Hepatic stellate cell (primary cell): Measurements from ENCODE around the gene TSHZ3.

ENCODE experiments used
- DNase-seq: peaks from one replicate; pipeline ENCODE4 v3.0.0; 2011; ENCODE audit warnings: low spot score

The TSHZ3 gene

GRCh38 chr19:31334849-31335624 is 14.2 kb downstream of the TSHZ3 start:
- DNase-seq, result no peak

GRCh38 chr19:31334101-31334848 is 15.0 kb downstream of the TSHZ3 start:
- no peak for DNase-seq

DNA sequence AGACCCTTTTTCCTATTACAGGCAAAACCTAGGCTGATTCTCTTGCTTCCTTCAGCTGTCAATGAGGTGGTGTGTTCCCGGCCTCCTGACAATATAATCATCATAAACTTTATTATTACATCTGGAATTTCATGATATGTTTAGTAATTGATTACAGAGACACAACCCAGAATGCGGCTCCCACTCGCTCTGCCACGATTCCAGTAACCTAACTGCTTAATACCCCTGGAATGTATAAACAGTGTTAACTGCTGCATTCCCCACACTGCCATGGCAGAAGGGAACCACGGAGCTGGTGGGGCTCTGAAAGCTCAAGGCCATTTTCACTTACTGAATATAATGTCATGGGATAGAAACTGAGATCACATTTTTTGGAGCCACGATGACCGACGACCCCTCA is 17.1 kb downstream of the TSHZ3 start:
- no peak for DNase-seq

- no peak for DNase-seq
Measured at GRCh38 chr19:31331536-31331935, 17.7 kb downstream of the TSHZ3 start.

DNA sequence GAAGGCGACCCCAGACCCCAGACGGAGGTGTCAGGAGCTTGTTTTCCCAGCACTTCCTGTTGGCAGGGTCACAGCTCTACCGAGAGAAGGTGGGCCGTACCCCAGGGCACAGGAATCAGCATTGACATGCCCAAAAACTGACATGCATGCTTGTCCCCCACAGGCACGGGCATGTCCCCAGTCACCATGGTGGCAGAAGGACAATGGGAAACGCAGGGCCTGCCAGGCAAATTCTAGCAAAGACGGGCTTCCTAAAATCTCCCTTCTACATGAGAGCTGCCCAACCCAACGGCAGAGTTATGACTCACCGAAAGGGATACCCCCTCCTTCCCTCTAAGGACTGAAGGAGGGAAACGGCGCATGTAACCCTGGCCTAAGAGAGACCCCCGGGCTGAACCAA is 18.5 kb downstream of the TSHZ3 start:
- no peak for DNase-seq

DNA sequence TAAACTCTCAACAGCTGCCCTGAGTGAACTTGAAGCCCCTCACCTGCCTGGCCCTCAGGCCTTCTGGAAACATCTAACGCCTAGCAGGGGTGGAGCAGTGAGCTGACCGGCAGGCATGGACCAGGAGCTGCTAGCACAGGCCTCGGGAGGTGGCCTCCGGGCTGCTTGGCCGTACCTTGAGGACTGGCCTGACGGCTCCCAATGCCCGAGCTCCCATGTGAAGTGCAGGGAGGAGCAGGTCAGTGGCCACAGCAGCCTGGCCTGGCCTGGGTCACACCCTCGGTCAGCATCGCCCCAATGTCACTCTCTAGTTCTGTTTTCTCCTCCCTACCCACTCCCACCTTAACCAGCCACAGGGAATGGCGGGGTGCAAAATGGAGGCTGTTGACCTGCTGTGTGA is 19.0 kb downstream of the TSHZ3 start:
- DNase-seq, result no peak

GRCh38 chr19:31329819-31330218 is 19.4 kb downstream of the TSHZ3 start:
- DNase-seq, result no peak

GRCh38 chr19:31328238-31328637 is 21.0 kb downstream of the TSHZ3 start:
- DNase-seq, result no peak

DNA sequence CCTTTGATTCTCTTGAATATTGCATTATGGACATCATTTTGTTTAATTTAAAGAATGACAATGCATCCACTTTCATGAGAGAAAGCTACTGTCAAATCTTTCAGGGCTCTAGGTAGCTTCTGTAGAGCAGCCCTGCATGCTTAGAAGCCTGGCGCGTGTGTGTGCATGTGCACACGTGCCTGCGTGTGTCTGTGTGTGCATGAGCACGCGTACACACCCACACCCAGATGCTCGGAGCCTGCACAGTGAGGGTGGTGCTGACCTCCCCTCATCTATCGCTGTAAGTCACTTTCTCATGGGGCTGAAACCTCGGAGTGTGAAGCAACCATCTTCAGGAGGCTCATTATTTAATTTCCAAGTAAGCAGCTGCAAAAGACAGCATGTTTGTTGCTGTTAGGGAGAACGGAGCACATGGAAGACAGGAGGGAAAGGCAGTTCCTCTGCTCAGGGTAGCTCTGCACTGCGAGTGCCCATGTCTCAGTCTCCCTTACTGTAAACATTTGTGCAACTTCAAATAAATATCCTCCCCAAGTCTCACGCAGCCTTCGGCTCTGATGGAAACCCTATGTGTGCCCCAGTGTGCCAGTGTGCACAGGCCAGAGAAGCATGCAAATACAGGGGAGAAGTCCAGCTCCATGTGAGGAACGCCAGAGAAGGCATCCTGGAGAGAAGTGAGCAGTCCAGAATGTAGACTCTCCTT is 22.8 kb downstream of the TSHZ3 start:
- no peak for DNase-seq

DNA sequence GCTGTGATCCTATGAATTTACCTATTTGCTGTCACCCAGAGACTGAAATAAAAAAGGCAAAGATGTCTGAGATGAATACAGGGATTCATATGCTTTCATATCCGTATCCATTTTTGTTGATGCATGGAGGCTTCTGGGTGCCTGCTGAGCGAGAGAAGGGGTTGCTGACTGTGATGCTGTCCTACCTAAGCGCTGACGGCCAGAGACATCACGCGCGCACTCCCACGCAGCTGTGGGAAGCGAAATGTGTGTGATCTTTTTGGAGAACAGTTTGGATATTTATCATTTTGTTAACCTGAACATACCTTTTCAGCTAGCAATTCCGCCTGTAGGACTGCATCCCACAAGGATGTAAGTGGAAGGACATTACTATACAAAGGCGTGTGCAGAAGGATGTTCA is 23.9 kb downstream of the TSHZ3 start:
- DNase-seq, result no peak

- DNase-seq, result no peak
Measured at GRCh38 chr19:31319465-31319864, 29.8 kb downstream of the TSHZ3 start.

DNA sequence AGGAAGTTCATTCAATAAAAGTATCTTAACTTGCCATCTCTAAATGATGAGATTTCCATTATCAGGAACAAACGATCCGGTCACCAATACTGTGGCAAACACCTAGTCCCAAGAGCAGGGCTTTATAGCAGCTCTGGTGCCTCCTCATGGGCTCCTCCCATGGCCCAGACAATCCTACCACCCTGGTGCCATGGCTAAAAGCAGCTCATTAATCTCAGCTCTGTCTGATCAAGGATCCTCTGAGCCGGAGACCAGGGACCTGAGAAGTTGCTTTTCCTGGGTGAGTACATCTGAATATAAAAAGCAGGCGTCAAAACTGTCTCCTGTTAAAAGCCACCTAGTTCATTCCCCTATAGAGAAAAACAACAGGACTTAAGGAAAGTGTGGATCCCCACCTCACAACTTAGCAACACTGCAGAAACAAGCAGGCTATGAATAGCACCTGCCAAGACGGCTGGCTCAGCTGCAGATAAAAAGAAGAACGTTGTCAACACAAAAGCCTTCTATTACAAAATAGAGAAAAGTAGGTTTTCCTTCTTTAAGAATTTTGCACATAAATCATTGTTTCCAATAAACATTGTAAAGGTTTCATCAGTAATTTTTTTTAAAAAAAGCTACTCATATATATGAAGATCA is 30.3 kb downstream of the TSHZ3 start:
- DNase-seq, result no peak

DNA sequence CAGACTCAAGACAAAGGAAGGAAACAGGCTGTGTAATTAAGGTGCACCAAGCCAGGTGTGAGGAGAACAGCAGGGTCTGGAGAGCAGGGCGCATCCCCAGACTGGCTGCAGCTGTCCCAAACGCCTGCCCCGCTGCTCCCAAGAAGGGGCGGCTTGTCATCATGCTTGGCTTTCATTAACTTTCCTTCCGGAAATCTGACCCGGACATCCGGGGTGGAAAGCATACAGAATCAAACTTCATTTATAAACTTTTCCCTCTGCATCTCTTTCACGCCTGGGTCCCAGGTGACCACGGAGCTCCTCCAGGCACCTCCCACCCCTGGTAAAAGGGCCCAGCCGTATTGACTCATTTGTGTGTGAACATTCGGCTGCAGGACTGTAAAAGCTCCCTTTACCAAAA is 31.7 kb downstream of the TSHZ3 start:
- DNase-seq, result no peak

- DNase-seq, result no peak
Measured at GRCh38 chr19:31317093-31317492, 32.1 kb downstream of the TSHZ3 start.

DNA sequence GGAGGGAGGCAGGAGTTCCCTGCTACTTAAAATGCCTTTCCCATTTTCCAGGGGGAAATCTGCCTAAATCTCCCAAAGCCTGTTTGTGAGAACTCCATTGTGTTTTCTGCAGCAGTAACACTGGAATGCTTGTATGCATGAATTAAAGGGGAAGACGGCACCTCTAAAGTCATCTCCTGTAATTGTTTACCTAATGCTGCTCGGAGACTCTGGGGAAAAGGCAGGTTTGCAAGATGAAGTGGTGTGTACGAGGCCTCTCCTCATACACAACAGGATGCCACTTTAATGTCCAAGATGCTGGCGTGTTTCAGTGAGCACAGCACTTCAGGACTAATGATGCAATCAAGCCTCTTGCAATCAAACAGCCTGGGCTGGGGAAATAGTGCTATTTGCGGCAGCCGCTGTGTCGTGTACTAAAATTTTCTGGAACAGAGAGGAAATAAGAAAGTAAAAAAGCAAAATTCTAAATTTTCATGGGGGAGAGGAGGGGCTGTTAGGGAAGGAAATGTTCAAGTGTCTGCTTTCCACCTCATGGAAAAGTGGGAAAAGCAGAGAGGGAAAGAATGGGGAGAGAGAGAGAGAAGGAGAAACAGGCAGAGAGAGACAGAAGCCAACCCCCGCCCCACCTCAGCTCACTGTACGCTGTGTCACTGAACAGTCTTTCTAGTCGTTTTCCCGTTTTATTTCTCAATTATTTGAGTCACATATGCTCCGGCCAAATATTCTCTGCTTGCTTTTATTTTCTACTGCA is 32.9 kb downstream of the TSHZ3 start:
- no peak for DNase-seq

DNA sequence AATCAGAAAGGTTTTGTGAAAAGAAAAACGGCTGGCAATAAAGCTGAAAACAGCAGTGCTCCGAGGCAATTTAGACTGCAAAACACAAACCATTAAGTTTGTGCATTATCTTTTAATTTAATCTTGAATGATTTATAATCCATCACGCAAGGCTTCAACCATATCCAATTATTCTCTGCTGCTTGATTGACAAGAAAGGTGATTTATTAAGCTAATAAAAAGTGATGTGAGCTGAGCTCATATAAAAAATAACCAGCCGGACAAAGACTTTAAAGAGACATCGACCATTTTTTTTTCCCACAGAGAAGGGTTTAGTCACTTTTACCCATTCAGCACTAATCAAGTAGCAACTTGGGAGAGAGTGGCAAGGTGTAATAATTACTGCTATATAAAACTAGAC is 33.6 kb downstream of the TSHZ3 start:
- DNase-seq, result no peak

GRCh38 chr19:31314849-31315629 is 34.2 kb downstream of the TSHZ3 start:
- no peak for DNase-seq

DNA sequence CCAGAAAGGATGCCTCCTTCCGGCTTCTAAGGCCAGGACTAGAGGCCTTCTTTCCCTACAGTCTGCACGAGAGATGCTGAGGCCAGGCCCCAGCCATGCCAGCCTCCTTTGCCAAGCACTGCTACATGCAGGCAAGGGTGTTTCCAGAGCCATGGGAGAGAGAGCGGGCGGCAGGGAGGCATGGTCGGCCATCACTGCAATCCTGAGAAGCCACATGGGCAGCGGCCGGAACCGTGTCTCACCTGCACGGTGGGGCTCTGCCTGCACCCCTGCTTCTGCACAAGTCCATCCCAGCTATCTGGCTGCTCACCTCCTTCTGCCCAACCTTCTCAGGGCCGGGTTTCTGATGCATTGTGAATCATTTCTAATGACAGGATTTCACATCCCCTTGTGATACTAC is 35.1 kb downstream of the TSHZ3 start:
- no peak for DNase-seq

- DNase-seq, result no peak
Measured at GRCh38 chr19:31313291-31314030, 35.8 kb downstream of the TSHZ3 start.

GRCh38 chr19:31312677-31313244 is 36.5 kb downstream of the TSHZ3 start:
- no peak for DNase-seq
